Measurements from ENCODE around the gene SMPD2.
"Not testable (repeated sequence)": the region's sequence is repeated elsewhere in the genome, so short reads cannot be mapped to it uniquely, and the experiment has no call there.

Gene SMPD2

DNA sequence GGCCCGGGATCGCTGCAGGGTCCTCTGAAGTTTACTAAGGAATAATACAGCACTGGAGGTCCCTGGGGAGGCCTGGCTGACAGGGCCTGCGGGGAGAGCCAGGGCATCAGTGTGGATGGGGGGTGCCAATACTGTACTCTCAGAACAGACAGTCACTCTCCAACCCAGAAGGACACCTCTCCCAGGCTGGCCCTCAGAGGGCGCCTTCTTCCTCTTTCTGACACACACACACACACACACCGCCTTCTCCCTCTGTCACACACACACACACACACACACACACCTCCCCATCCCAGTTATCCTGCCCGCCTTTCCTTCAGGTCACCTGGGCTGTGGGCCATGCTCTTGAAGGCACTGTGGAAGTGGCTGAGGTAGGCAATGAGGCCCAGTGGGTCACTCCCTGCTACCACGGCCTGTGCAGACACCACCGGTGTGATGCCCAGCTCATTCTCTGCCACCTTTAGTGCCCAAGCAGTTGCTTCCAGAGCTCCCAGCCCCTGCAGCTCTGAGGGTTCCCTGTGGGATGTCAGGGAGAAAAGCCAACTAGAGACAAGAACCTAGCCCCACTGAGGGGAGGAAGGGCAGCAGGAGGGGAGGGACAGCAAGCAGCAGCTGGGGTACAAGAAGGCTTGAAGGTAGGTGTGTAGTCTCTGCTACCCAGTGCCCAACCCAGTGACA, 7.5 kb downstream of the SMPD2 start:
- DNase-seq: no peak

- no peak for DNase-seq
Measured at GRCh38 chr6:109448615-109449014, 8.1 kb downstream of the SMPD2 start.

DNA sequence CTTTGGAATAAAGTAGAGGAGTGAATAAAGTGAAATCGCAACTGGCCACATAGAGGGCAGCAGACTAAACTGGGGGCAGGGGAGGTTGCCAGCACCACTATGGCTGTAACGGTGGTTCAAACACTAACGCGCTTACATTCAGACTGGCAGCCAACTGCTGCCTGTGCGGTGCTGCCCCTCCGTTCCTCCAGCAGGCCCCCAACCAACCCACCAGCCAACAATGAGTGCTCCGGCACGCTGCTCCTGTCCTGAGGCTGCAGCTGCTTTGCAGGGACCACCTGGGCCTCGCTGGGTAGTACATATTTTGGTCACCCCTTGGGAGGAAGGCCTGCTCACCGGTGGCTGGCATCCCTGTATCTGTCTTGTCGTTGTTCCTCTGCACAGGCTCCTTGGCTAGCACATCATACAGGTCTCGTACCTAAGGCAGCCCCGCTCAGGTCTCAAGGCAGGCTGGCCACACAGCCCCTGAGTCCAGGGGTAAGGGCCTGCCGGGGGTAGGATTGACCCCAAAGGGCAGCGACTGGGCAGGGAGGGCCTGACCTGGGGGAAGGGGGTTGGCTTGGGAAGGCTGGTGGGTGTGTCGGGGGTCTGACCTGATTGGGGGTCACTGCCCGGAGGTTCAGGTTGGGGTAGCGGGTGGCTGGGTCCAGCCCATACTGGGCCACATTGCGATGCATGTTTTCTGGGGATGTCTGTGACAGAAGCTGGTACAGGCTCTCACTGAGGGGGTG, 8.7 kb downstream of the SMPD2 start:
- DNase-seq: no peak

DNA sequence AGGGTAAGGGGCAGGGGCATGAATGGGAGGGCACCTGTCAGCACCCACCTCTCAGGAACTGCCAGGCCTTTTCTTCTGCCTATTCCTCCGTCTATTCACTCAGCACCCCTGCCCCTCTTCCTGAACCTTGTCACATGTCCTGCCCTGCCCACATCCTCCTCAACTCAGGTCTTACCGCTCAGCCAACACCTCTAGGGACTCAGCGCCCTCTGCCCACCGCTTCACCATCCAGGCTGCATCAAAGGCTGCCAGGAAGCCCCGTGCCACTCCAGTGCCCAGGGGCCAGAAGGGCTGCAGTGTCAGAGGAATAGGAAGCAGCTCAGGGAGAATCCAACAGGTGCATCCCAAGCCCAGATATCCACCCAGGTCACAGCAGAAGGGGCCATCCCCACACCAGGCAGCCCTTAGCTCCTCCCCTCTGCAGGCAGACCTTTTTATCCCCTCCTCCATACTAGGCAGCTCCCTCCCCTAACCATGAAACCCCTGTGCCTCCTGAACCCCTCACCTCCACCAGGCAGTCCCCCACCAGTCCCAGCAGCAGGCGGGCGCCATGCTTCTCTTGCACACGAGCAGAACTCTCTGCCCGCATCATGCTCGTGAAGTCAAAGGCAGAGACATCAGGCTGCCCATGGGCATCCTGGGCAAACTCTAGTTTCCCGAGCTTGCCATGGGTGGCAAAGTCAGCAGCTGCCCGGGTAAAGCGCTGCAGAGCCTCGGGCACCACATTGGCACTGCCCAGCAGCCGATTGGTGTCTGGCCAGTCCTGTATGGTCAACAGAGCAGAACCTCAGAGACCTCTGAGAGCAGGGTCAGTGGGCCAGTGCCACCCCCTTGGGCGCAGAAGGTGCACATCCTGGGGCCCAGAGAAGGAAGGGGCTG, 9.5 kb downstream of the SMPD2 start:
- DNase-seq: no peak

- no peak for DNase-seq
Measured at GRCh38 chr6:109450801-109451200, 10.3 kb downstream of the SMPD2 start.

DNA sequence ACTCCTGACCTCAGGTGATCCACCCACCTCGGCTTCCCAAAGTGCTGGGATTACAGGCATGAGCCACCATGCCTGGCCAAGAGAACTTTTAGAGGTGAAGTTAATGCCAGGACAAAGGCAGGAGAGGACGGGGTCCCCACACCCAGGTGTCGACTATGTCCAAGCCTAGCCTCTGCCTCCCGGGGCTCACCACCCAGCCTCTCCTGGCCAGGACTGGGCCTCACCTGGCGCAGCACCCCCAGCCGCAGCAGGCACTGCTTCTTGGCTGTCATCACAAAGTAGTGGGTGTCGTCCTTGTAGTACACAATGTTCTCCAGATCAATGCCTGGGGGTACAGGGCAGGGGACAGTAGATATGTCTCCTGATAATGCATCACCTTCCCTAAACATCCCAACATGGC, 10.9 kb downstream of the SMPD2 start:
- no peak for DNase-seq

- no peak for DNase-seq
Measured at GRCh38 chr6:109452181-109452580, 11.7 kb downstream of the SMPD2 start.

DNA sequence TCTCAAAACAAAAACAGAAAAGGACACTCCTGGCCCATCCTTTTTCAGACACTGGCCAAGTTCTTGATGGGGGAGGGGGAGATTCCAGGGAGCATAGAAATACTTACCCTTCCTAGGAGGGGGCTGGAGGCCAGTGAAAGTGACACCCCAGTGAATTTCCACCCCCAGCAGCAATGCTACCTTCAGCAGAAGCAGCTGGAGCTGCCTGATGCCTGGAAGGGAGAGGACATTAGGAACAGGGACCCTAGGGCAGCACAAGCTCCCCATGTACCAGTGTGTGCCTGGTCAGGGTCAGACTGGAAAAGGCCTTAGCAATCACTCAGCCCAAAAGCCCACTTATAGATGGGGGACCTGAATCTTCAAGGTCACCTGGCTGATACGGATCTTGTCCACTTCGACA, 12.6 kb downstream of the SMPD2 start:
- no peak for DNase-seq

DNA sequence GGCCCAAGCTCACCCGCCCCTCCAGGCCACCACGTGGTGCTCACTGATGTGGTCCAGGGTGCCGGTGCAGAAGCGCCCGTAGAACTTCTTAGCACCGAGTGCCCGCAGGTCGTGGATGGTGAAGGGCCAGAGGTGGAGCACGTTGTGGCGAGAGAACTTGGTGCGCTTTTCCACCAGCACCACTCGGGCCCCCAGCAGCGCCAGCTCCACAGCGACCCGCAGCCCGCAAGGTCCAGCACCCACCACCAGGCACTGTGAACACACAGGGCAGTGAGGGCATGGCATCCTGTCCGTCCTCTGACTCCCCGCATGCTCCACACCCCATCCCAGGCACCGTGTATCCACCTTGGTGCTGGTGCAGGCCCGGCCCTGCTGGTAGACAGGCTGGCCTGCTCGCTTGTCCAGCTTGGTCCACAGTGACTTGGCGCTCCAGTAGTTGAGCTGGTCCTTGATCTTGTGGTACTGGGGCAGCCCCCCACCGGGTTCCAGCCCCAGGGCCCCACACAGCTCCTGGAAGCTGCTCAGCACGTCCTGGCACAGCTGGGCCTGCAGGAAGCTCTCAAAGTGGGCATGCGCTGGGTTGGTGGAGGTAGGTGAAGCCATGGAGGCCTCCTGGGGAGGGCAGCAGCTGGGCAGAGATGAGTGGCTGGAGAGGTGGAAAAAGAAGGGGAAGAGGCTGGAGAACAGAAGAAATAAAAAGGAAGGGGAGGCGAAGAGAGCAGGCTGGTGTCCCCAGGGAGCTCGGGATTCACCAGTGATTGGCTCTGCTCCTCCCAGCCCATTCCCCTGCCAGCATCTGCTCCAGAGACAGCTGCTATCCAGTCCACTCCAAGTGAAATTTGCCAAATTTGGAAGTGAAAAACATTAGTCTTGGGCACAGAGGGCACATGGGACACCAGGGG, 13.3 kb downstream of the SMPD2 start:
- DNase-seq: no peak

- DNase-seq: peak; percentile 59
Measured at GRCh38 chr6:109454496-109455436, 14.2 kb downstream of the SMPD2 start.

GRCh38 chr6:109455437-109456110, 15.1 kb downstream of the SMPD2 start, which contains the start of gene MICAL1:
Gene MICAL1 (minus strand): TSS chr6:109455772. CDS start chr6:109454196, 1,576 bp downstream.
- peak; percentile 66 for DNase-seq

DNA sequence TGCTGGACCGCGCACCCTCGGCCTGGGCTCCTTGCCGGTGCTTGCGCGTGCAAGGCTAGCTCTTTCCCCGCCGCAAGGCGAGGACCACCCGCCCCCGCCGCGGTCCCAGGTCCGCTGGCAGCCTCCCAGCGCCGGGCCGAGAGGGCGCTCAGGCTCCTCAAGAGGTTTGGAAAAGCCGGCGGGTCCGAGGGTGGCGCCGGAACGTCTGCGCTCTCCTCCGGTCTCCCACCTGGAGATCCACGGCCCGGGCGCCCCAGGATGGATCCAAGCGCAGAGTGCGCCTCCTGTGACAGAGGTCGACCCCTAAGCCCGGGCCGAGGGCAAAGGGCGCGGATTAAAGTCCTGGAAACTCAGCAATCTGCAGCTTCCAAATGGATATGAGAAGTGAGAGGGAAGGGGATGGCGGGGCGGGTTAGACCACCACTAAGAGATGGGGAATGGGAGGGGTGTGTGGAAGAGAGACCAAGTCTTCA, 15.6 kb downstream of the SMPD2 start:
- no peak for DNase-seq

GRCh38 chr6:109456710-109457561, 16.4 kb downstream of the SMPD2 start:
- no peak for DNase-seq

- no peak for DNase-seq
Measured at GRCh38 chr6:109457562-109457996, 17.1 kb downstream of the SMPD2 start.

- no peak for DNase-seq
Measured at GRCh38 chr6:109458774-109459531, 18.4 kb downstream of the SMPD2 start.

DNA sequence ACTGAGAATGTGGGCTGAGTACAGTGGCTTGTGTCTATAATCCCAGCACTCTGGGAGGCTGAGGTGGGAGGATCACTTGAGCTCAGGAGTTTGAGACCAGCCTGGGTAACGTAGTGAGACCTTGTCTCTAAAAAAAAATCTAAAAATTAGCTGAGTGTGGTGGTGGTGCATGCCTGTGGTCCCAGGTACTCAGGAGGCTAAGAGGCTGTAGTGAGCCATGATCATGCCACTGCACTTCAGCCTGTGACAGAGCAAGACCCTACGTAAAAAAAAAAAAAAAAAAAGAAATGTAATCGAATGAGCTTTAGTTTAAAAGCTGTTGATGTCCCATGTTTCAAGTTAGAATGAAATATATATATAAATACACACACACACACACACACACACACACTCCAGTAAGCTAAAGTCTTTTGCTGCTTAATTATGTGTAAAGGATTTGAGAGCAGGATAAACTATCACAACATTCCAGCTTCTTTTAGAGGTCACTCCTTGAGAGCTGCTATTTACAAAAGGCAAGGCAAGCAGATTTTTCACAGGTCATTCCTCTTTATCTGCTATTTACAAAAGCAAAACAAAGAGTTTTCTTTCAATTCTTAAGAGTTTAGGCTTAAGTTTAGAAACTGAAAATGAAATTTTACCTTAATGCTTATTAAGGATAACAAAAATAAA, 19.8 kb downstream of the SMPD2 start:
- no peak for DNase-seq

- DNase-seq: not testable (repeated sequence)
Measured at GRCh38 chr6:109461205-109461604, 20.7 kb downstream of the SMPD2 start.

All from activated CD4-positive, CD25-positive, alpha-beta regulatory T cell treated with anti-CD3 and anti-CD28 coated beads, Interleukin-2, amount 50 U/mL, for 72 hours (primary cell).